K562 (cell line): ENCODE results near the gene HAUS2. TPM values are rescaled to one million over a fixed set of nuclear protein-coding genes. Genes with fewer than 3 reads are reported as not detected.

Experiments used
- BCOR ChIP-seq: fragments of 450-650 bp; IDR thresholded peaks from 2 replicates; pipeline ENCODE4 v1.6.1; 2016
- BRF1 ChIP-seq: IDR thresholded peaks from 3 replicates; pipeline ENCODE4 v1.6.1; 2011; ENCODE audit warnings: borderline replicate concordance, mild to moderate bottlenecking; ENCODE audit not compliant: insufficient read length; ENCODE audit errors: extremely low read depth
- CHD1 ChIP-seq: fragments of 200-600 bp; sonication (generic); IDR thresholded peaks from one replicate; pipeline ENCODE4 v1.6.1; 2012; ENCODE audit warnings: mild to moderate bottlenecking, moderate library complexity, low read length, inconsistent platforms
- DLX4 ChIP-seq: fragments of 250-450 bp; sonication (Bioruptor Pico); IDR thresholded peaks from 2 replicates; pipeline ENCODE4 v1.6.1; 2021; ENCODE audit warnings: mild to moderate bottlenecking
- EP300 ChIP-seq: IDR thresholded peaks from 2 replicates; pipeline ENCODE4 v1.6.1; 2012; ENCODE audit warnings: low read length, improper control_type of control experiment
- ETV1 ChIP-seq: fragments of 450-650 bp; conservative IDR thresholded peaks from 2 replicates; pipeline ENCODE4 v1.6.1; 2016; ENCODE audit warnings: missing genetic modification characterization, control low read depth, low read depth, missing compliant biosample characterization
- HDGF ChIP-seq: fragments of 450-650 bp; IDR thresholded peaks from 2 replicates; pipeline ENCODE4 v1.6.1; 2016
- HINFP ChIP-seq: fragments of 450-650 bp; conservative IDR thresholded peaks from 2 replicates; pipeline ENCODE4 v1.6.1; 2016; ENCODE audit warnings: missing genetic modification characterization, low read depth, mild to moderate bottlenecking, control low read depth, missing compliant biosample characterization
- KLF16 ChIP-seq: IDR thresholded peaks from 2 replicates; pipeline ENCODE4 v1.6.1; 2016; ENCODE audit warnings: antibody characterized with exemption
- LARP7 ChIP-seq: fragments of 450-650 bp; IDR thresholded peaks from 2 replicates; pipeline ENCODE4 v1.6.1; 2016
- MECOM ChIP-seq: fragments of 250-450 bp; sonication (Bioruptor Pico); IDR thresholded peaks from 2 replicates; pipeline ENCODE4 v1.8.0; 2022; ENCODE audit warnings: inconsistent platforms
- NR1H2 ChIP-seq: sonication (generic); formaldehyde crosslinking; IDR thresholded peaks from 2 replicates; pipeline ENCODE4 v1.4.0; 2020; ENCODE audit warnings: mild to moderate bottlenecking, missing genetic modification reagents
- PHF21A ChIP-seq: fragments of 450-650 bp; IDR thresholded peaks from 2 replicates; pipeline ENCODE4 v1.6.1; 2017; ENCODE audit warnings: low read depth, borderline replicate concordance
- PML ChIP-seq: IDR thresholded peaks from 2 replicates; pipeline ENCODE4 v1.6.1; 2012; ENCODE audit warnings: low read length, inconsistent platforms
- SMAD1 ChIP-seq: fragments of 150-350 bp; IDR thresholded peaks from 2 replicates; pipeline ENCODE4 v1.6.1; 2014; ENCODE audit warnings: low read length, low read depth; ENCODE audit not compliant: partially characterized antibody
- SMAD3 ChIP-seq: fragments of 450-650 bp; formaldehyde crosslinking; conservative IDR thresholded peaks from 2 replicates; pipeline ENCODE4 v1.4.0; 2020; ENCODE audit warnings: mild to moderate bottlenecking
- SP2 ChIP-seq: IDR thresholded peaks from 2 replicates; pipeline ENCODE4 v1.6.1; 2011; ENCODE audit warnings: mild to moderate bottlenecking, low read depth, low read length, moderate library complexity; ENCODE audit not compliant: poor library complexity, severe bottlenecking; ENCODE audit errors: extremely low read depth
- STAT5B ChIP-seq: fragments of 250-450 bp; sonication (Bioruptor Pico); IDR thresholded peaks from 2 replicates; pipeline ENCODE4 v1.8.0; 2021; ENCODE audit warnings: mild to moderate bottlenecking, inconsistent platforms
- ZKSCAN8 ChIP-seq: fragments of 200-800 bp; sonication (Bioruptor generic); IDR thresholded peaks from 2 replicates; pipeline ENCODE4 v1.6.1; 2016; ENCODE audit warnings: missing genetic modification characterization, missing compliant biosample characterization
- ZNF12 ChIP-seq: sonication (generic); formaldehyde crosslinking; IDR thresholded peaks from 2 replicates; pipeline ENCODE4 v1.4.0; 2020; ENCODE audit warnings: mild to moderate bottlenecking, missing genetic modification reagents
- ZNF444 ChIP-seq: fragments of 250-450 bp; sonication (Bioruptor Pico); IDR thresholded peaks from 2 replicates; pipeline ENCODE4 v1.4.0; 2020; ENCODE audit warnings: mild to moderate bottlenecking, moderate library complexity
- ZZZ3 ChIP-seq: fragments of 450-650 bp; IDR thresholded peaks from 2 replicates; pipeline ENCODE4 v1.6.1; 2016; ENCODE audit warnings: antibody characterized with exemption, mild to moderate bottlenecking, moderate library complexity
- polyA plus RNA-seq, 8 experiments: library from polyadenylated mRNA; depleted of rRNA in 4 of 8; stranded (reverse) in 5 of 8; unstranded in 3 of 8; fragments of >200 nt; fragmentation: Nextera tagmentation in 2 of 8; fragmentation: Illumina TruSeq in 1 of 8; extraction: Ambion mirVana in 2 of 8; extraction: Trizol in 1 of 8; gene quantifications; 2 replicates each; pipeline versions ENCODE4 v1.2.1 to v1.2.3, GENCODE V29; 2011 to 2014; ENCODE audit warnings: inconsistent platforms in 1 of 8, missing spikeins in 1 of 8
- total RNA-seq, 7 experiments: library from RNA; depleted of rRNA in 6 of 7; stranded (reverse); fragments of >200 nt in 6 of 7; fragmentation: Illumina TruSeq in 2 of 7; extraction: Trizol in 2 of 7; gene quantifications; 2 replicates each; pipeline versions ENCODE4 v1.2.1 to v1.2.3, GENCODE V29; 2011 to 2021; ENCODE audit warnings: low replicate concordance in 1 of 7
- TF ChIP-seq, protein P1 (sequence below): fragments of 150-350 bp; conservative IDR thresholded peaks from 2 replicates; pipeline ENCODE4 v1.6.1; 2014; ENCODE audit warnings: low read length
- TF ChIP-seq, protein P2 (sequence below): fragments of 250-450 bp; sonication (Bioruptor Pico); IDR thresholded peaks from 2 replicates; pipeline ENCODE4 v1.5.1; 2021; ENCODE audit warnings: mild to moderate bottlenecking

HAUS2 gene
- total and polyA plus RNA-seq, 9 of the 15 experiments (the other 6 are each of a cell fraction or from before 2014, with no cell fraction given), result 30.6 to 64.9 (median 54.1) TPM

DNA sequence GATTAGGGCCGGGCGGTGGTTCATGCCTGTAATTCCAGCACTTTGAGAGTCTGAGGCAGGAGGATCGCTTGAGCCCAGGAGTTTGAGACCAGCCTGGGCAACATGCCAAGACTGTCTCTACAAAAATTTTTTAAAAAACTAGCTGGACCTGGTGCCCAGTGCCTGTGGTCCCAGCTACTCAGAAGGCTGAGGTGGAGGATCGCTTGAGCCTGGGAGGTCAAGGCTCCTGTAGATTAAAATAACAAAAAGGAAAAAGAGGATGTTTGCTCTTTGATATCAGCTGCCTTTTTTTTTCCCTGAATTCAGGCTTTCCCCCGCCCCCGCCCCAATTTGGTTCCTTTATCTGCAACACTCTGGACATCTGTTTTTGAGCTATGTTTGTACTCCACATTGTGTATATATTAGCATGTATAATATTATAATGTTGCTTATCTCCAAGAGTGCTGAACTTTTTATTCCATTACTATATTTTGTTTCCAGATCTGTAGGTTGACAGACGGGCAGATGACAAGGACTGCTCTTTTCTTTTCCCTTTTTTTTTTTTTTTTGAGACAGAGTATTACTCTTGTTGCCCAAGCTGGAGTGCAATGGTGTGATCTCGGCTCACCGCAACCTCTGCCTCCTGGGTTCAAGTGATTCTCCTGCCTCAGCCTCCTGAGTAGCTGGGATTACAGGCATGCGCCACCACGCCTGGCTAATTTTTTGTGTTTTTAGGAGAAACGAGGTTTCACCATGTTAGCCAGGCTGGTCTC, 48.6 kb upstream of the HAUS2 start (continued):
- TF ChIP-seq, protein P1, sequence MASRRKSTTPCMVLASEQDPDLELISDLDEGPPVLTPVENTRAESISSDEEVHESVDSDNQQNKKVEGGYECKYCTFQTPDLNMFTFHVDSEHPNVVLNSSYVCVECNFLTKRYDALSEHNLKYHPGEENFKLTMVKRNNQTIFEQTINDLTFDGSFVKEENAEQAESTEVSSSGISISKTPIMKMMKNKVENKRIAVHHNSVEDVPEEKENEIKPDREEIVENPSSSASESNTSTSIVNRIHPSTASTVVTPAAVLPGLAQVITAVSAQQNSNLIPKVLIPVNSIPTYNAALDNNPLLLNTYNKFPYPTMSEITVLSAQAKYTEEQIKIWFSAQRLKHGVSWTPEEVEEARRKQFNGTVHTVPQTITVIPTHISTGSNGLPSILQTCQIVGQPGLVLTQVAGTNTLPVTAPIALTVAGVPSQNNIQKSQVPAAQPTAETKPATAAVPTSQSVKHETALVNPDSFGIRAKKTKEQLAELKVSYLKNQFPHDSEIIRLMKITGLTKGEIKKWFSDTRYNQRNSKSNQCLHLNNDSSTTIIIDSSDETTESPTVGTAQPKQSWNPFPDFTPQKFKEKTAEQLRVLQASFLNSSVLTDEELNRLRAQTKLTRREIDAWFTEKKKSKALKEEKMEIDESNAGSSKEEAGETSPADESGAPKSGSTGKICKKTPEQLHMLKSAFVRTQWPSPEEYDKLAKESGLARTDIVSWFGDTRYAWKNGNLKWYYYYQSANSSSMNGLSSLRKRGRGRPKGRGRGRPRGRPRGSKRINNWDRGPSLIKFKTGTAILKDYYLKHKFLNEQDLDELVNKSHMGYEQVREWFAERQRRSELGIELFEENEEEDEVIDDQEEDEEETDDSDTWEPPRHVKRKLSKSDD, result no peak
- no peak for TF ChIP-seq CHD1
- TF ChIP-seq ZNF12, result no peak
- no peak for TF ChIP-seq PHF21A
- TF ChIP-seq ZZZ3, result no peak
- peak; percentile 36; the same call in 1 of the 2 replicates for TF ChIP-seq PML
- TF ChIP-seq STAT5B, result no peak
- peak; percentile 48 for TF ChIP-seq SMAD1
- TF ChIP-seq MECOM (CRISPR knock-in tag), result no peak
- TF ChIP-seq BRF1, result no peak
- TF ChIP-seq EP300, result peak; percentile 71
- no peak for TF ChIP-seq ZKSCAN8 (CRISPR knock-in tag)
- TF ChIP-seq BCOR, result peak; percentile 76; the same call in 1 of the 2 replicates
- TF ChIP-seq SP2, result no peak
- TF ChIP-seq ETV1, result no peak
- TF ChIP-seq KLF16, result peak; percentile 45; the same call in 1 of the 2 replicates
- TF ChIP-seq HINFP, result no peak
- no peak for TF ChIP-seq NR1H2
- no peak for TF ChIP-seq ZNF444 (CRISPR knock-in tag)
- no peak for TF ChIP-seq DLX4 (CRISPR knock-in tag)
- TF ChIP-seq, protein P2, sequence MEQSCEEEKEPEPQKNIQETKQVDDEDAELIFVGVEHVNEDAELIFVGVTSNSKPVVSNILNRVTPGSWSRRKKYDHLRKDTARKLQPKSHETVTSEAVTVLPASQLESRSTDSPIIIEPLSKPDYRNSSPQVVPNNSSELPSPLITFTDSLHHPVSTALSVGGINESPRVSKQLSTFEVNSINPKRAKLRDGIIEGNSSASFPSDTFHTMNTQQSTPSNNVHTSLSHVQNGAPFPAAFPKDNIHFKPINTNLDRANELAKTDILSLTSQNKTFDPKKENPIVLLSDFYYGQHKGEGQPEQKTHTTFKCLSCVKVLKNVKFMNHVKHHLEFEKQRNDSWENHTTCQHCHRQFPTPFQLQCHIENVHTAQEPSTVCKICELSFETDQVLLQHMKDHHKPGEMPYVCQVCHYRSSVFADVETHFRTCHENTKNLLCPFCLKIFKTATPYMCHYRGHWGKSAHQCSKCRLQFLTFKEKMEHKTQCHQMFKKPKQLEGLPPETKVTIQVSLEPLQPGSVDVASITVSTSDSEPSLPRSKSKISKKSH, result no peak
- no peak for TF ChIP-seq SMAD3 (CRISPR knock-in tag)
- 0 out of 2 replicates have a peak, but pooled peaks have one; percentile 69 for TF ChIP-seq HDGF
- TF ChIP-seq LARP7, result peak; percentile 61; the same call in 1 of the 2 replicates
